GM19043 (cell line): Measurements from ENCODE around the gene NRG3.

Source experiments
- ATAC-seq: cut with Tn5 transposase; IDR thresholded peaks from one replicate; pipeline ENCODE4 v1.9.1; 2021; ENCODE audit warnings: low read depth; ENCODE audit not compliant: unreplicated experiment

NRG3 gene

DNA sequence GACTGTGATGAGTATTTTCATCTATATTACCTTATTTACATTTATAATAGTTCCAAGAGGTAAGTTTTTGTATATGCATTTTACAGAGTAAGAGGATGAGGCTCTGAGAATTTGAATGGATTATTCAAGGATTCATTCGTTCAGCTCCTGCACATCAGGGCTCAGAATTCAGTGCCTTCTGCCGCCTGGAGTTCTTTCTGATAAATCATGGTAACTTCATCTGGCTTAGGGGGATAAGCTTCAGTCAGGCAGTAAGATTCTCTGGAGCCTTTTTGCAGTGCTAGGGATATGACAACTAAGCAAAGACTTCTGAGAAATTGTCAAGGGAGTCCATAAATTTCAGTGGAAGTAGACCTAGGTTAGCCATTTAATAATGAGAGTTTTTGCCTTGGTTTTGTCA is 668.6 kb downstream of the NRG3 start:
- ATAC-seq: no peak

DNA sequence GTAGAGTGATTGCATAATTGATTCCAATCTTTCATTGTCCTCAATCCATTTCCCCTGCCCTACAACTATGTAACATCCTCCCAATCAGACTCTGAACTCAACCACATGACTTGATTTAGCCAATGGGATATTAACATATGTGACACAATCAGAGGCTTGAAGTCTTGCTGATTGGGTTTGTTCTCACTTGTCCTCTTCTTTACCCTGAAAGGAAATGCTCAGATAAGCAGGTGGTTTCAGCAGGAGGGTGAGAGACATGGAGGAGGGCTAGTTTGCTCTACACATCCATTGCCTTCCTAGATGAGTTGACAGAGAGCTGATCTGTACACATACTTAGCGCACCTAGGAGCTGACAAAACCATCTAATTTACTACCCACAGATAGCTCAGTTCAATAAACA is 669.4 kb downstream of the NRG3 start:
- ATAC-seq: no peak

DNA sequence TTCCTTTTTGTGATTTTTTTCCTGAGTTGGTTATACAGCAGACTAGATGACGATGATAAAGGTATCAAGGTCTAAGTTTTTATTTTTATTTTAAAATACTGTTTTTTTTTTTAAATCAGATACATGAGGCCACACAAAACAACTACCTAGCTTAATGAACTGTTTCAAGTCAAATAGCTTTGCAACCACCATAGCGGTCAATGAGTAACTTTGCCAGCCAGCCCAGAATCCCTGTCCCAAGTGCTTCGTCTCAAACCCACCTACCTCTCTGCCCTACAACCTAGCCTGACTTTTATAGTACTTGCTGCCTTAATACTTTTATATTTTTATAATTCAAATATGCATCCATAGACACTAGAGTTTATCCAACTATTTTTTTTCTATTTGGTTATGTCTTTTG is 676.5 kb downstream of the NRG3 start:
- no peak for ATAC-seq

DNA sequence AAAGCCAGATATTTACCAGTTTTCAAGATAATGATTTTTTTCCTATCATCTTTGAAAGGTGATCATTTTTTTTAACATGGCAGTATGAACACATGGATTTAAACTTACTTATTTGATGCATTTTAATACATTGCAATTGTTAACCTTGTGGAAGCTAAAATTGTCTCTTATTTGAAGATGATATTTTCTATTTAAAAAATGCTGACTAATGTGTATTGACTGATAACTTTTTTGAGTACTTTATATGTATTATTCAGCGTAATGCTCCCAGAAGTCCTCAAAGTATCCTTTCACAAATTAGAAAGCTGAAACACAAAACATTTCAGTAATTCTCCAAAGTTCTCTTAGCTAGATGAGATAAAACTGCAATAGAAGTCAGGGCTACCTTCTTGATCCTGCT is 677.3 kb downstream of the NRG3 start:
- ATAC-seq: no peak

DNA sequence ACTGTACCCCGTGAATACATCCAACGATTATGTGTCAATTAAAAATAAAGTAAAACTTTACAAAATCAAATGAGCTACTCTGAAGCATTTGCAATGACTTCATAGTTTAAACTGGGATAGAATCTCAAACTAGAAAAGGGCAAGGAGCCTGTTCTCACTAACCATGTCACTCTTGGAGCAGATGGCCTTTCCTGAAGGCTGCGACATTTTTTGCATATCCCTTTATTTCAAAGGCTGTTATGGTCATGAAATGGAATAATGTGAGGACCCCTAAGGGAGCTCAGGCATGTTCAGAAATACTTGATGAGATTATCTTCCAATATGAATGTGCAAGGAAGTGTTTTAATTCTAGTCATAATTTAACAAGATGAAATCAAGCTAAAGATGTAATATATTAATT is 679.4 kb downstream of the NRG3 start:
- ATAC-seq: no peak

DNA sequence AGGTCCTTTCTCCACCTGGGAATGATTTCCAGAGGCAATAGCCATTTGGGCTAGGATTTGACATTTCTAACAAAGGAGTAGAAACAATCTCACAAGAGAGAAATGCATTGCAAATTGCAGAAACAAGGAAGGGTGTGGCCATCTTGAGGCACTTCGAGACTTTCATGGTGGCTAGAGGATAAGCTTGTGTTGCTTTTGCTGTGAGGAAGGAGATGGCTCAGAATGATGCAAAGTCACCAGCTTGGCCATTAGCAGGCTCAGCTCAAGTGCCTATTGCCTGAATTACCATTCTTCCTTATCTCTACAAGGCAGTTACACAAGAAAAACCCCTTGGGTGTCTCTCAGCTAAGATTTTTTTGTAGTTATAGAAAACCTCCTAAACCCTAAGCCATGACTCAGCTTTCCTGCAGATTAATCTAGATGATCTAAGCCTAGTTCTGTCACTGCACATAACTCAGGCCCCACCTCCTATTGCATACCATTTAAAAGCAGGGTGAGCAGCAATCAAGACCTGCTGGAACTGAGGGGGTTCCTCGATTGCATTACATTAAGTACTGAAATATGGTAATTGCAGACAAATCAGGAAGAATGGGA is 683.1 kb downstream of the NRG3 start:
- no peak for ATAC-seq

DNA sequence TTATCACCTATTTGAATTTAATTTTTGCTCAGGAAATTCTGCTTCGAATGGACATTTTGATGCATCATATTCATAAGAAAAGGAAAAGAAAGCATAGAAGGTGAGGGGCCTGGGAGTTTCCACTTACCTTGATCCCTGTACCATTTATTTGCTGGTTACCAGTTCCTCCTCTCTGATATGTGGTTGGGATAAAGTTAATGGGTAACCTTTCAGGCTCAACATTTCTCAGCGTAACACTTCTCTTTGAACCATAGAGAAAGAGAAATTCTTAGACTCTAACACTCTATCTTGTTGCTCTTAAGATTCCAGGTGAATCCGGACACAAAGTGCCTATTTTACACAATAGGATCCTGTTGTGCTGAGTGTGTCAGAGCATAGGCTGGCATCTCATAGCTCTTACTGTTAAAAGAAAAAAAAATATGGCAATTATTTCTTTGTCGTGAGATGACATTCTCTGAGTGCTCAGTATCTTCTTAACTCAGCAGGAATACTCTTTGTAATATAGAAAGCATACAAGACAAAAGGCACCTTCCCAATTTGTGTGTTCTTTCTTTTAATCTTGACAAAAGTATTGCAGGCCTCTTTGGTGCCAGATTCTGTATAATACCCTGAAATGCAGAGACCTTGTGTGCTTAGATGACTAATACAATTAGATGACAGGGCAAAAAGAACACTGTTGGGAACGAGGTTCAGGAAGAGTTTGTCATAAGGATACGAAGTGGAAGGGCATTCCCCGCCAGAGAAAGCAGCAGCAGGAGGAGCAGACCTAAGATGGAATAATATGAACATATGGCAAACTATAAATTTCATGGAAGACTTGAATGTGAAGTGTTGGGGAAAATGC is 689.6 kb downstream of the NRG3 start:
- no peak for ATAC-seq

DNA sequence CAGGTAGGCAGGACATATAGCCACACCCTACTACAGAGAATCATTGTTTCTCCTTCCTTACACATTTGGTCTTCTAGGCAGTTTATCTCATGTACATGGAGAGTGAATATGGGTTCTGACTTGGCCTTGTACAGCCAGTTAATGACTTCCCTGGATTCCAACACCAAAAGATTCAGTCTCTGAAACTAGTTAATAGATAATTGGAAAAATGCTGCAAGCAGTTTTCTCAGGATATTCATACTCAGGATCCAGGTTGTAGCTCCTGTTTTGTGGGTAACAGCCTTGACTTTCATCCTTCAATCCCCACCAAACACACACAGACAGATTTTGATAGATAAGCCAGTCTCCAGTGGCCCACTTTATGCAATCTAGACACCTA is 690.2 kb downstream of the NRG3 start:
- ATAC-seq: no peak

DNA sequence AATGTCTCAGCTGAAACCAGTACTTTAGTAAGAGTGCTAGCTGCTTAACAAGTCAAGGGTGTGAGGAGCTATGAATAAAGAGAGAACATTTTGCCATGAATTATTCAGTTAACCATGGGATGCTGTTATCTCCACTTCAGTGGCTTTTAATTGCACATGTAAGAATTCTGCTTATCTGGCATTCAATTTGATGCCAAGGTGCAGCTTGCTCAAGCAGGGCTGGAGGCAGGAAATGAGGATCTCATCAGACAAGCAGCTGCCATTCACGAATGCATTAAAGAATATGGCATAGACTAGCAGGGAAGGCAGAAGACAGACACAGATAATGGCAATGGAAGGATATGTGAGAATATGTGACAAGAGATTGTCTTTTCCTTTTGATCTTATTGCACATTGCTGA is 697.8 kb downstream of the NRG3 start:
- ATAC-seq: no peak

DNA sequence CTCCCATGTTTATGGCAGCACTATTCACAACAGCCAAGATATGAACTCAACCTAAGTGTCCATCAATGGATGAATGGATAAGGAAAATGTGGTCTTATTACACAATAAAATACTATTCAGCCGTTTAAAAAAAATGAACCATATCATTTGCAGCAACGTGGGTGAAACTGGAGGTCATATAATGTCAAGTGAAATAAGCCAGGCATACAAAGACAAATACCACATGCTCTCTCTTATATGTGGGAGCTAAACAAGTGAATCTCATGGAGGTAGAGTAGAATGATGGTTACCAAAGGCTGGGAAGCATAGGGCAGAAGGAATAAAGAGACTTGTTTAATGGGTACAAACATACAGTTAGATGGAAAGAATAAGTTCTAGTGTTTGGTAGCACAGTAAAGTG is 699.1 kb downstream of the NRG3 start:
- no peak for ATAC-seq

DNA sequence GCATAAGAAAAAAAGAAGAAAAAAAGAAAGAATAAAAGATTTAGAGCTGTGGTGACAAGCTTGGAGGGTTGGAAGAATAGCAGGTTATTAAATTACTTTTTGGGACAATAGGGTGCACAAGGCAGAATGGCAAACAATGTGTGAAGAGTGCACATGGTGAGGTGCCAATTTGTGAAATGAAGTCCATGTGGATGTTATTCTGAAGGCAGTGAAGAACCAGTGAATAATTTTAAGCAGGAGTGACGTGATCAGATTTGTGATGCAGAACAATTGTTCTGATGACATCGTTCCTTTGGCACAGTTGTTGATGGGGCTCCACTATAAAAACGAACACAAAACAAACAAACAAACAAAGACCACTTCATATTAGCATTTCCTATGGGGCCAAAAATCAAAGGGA is 700.3 kb downstream of the NRG3 start:
- no peak for ATAC-seq

DNA sequence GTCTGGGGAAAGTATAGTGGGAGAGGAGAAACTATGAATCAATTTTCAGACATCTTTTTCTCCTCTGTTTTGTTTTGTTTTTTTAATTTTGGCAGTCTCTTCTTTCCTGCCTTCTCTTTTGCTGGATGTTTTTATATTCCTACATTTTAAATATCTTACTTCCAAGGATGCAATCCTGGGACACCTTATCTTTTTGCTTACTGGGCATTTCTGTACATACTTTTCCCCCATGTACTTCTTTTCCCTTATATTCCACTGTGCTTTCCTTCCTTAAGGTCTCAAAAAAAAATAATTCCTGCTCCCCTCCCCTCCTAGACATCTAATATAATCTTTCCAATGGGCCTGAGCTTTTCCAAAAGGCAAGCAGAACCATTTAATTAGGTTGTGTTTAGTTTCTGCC is 701.1 kb downstream of the NRG3 start:
- ATAC-seq: no peak

DNA sequence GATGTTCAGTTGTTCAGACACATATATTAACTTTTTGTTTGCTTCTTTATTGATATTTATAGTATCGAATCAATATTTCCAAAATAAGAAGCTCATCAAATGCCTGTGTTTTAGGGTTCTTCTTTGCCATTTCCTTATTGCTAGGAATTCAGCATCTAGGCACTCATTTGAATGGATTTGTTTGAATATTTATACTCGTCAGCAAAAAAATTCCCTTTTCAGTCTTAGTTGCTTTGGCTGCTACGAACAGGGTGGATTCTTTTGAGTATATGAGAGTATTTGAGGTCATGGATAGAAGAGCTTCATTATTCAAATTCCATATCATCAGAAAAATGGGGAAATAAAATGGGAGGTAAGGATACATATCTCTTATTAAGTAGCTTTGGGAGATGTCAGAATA is 706.9 kb downstream of the NRG3 start:
- ATAC-seq: no peak

DNA sequence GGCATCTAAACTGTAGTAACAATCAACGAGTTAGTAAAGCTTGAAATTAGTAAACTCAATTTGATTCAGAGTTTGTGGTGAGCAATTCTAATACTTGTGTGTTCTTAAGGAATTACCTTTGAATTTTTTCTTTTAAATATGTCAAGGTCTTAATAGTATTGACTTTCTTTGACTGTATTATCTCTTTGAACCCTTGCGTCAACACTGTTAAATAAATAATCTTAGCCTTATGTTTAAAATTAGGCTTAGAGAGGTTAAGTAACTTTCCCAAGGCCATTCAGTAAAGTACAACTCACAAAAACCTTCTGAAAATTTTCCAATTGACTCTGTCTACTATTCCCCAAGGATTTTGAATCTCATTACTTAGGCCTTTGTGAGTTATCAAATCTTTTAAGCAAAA is 716.4 kb downstream of the NRG3 start:
- ATAC-seq: no peak

DNA sequence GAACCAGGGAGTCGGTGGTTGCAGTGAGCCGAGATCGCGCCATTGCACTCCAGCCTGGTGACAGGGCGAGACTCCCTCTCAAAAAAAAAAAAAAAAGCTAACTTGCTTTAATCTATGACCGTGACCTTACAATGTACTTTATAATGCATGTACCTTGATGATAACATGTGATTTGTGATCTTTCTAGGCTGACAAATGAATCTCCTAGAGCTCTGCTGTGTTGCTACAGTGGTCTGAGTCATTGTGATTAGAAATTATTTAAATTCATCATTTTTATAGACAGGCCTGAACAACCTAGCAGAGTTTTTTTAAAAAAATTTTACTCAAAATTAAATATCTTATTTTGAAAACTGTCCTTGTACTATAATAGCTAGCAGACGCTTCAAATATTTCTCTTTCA is 722.8 kb downstream of the NRG3 start:
- ATAC-seq: no peak

DNA sequence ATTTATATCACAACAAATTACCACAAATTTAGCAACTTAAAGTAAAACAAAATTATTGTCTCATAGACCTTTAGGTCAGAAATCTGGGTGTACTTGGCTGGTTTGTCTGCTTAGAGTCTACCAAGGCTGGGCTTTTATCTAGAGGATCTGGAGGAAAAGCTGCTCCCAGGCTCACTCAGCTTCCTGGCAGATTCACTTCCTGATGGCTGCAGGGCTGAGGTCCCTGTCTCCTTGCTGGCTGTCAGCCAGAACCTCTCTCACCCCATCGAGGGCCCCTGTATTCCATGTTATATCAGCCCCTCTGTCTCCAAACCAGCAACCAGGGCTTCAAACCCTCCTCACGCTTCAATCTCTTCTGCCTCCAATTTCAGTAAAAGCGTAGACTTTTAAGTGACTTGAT is 734.9 kb downstream of the NRG3 start:
- ATAC-seq: no peak

DNA sequence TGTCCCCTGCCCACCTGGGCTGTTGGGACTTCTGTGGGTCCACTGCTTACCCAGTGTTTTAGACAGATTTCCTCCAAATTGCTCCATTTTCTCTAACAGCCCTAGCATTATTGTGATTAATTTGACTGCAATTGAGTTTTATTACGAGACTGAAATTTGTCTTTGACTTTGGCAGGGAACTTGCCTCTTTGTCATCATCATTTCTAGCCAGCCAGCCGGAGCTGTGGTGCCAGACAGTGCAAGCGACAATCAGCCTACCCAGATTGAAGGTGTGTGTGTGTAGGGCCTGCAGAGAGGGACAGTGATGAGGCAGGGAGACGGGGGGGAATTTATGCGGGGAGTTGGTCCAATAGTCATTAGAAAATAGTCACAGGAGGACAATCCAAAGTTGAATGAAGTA is 743.0 kb downstream of the NRG3 start:
- no peak for ATAC-seq

DNA sequence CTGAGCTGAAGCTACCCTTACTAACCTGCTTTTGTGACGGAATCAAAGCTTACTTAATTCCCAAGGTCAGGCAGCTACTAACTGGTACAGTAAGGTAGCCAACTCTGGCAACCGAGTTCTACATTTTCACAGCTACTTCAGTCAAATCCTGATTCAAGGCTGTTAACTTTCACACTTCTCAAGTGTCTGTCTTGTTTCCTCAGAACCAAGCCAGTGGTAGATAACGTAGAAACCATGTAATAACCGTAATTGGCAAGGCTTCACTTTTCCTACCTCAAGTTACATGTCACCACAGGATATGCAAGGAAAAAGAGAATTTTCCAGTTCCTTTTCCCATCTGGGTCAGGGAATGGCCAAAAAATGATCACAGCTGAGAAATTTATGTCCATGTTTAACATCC is 746.7 kb downstream of the NRG3 start:
- ATAC-seq: no peak

DNA sequence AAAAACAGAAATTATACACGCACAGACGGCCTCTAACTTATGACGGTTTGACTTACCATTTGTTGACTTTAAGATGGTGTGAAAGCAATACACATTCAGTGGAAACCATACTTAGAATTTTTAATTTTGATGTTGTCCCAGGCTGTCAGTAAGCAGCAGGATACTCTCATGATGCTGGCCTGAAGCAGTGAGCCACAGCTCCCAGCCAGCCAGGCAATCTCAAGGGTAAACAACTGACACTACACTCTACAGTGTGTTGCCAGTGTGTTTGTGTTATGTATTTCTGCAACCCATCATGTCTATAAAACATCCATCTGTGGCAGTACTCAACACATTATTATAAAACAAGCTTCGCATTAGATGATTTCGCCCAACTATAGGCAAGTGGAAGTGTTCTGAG is 747.5 kb downstream of the NRG3 start:
- ATAC-seq: no peak

DNA sequence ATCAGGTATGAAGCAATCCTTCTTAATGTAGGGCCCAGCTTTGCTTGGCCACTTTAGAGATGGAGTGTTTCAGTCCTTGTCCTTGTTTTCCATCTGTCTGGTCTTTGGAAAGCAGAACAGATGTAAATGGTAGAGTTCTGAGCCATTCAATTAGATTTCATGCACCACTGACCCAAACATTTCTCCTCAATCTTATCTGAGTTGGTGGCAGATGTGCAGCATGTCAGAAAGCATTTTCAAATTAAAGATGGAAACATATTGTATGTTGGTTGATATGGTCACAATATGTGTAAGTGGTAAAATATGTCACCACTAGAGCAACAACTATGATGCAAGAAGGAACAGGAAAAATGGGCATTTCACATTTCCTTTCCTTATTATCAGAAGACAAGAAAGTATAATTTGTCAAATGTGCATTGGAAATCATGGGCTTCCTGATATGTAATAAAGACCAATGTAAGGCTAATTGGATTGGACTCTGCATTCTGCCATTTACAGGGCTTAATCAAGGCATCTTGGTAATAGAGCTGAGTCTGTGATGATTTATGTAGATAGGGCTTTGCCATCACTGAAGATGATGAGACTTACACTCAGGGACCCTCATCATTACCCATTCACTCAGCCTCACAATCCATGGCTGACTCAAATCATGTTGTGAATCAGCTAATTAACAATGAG is 750.7 kb downstream of the NRG3 start:
- no peak for ATAC-seq

DNA sequence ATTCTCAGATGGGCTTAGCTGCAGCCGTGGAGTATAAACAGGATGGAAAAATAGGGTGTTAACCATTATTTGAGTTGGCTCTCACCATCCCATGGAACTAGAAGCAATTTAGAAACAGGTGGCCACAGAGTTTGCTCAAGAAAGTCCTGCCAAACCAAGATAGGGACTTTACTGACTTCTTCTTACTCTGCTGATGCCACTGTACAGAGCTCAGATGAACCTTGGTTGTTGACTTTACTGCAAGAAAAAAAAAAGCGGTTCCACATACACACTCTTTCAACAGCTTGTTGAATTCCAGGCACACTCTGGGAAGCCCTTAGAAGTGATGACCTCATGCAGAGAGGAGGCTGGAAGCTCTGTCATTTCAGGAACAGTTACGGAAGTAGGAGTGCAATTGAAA is 753.4 kb downstream of the NRG3 start:
- ATAC-seq: no peak

DNA sequence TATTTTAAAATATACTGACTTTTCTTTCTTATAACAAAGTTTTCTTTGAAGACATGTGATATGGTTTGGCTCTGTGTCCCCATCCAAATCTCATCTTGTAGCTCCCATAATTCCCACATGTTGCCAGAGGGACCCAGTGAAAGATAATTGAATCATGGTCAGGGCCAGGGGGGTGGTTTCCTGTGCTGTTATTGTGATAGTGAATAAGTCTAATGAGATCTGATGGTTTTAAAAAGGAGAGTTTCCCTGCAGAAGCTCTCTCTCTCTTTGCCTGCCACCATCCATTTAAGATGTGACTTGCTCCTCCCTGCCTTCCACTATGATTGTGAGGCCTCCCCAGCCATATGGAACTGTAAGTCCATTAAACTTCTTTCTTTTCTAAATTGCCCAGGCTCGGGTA is 768.1 kb downstream of the NRG3 start:
- no peak for ATAC-seq
